ENCODE data around the gene CLSTN3.
A peak's percentile ranks its signal among the peaks of the same experiment; 100 is the strongest.
"Not testable (repeated sequence)": the region's sequence is repeated elsewhere in the genome, so short reads cannot be mapped to it uniquely, and the experiment has no call there.

Gene CLSTN3

GRCh38 chr12:7106082-7106481 lies 24.1 kb upstream of the CLSTN3 start:
- no peak for DNase-seq

DNA sequence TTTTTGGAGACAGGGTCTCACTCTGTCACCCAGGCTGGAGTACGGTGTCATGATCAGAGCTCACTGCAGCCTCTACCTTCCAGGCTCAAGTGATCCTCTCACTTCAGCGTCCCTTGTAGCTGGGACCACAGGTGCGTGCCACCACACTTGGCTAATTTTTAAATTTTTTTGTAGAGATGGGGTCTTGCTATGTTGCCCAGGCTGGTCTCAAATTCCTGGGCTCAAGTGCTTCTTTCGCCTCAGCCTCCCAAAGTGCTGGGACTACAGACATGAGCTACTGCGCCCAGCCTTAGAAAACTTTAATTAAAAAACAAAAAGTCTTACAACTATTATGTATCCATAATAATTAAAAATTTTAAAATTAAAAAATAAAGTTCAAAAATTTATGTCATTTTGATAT lies 23.0 kb upstream of the CLSTN3 start:
- DNase-seq, result not testable (repeated sequence)

- DNase-seq, result no peak
Observed at GRCh38 chr12:7107636-7108002, 22.6 kb upstream of the CLSTN3 start.

- DNase-seq, result no peak
Observed at GRCh38 chr12:7108003-7108795, 22.0 kb upstream of the CLSTN3 start.

DNA sequence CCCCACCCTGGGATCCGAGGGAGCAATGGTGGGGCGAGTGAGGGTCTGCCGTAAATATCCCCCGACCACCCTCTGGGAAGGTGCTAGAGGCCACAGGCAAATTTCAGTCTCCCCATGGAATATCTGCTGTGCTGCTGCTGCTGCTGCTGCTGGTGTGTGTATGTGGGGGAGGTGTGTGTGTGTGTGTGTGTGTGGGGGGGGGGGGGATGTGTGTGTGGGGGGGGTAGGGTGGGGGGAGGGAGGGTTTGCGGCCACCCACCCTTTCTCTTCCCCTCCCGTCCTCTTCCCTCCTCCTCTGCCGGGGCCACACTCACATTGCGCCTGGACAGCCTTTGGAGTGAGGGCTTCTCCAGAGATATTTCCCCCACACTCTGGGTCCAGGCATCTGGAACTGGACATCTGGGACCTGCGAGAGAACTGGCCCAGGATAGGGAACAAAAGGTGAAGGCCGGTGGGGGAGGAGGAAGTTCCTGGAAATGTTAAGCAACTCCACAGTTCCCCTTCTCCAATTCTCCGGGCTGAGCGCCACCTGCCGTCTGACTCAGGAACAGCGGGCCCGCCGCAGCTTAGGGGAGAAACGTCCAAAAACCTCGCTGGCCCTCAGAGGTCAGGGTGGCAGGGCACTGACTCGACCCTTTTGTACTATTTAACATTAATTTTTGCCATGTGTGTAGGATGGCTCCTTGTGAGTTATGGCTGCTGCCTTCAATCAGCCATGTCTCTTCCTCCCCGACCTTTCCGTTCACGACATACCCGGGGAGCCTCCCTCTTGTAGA lies 21.2 kb upstream of the CLSTN3 start, which contains the start of gene C1RL:
Gene C1RL (minus strand): TSS at position 419 of the 776 bp plus-strand sequence. CDS start 34 bp downstream, at position 385.
- DNase-seq, result peak; percentile 50

DNA sequence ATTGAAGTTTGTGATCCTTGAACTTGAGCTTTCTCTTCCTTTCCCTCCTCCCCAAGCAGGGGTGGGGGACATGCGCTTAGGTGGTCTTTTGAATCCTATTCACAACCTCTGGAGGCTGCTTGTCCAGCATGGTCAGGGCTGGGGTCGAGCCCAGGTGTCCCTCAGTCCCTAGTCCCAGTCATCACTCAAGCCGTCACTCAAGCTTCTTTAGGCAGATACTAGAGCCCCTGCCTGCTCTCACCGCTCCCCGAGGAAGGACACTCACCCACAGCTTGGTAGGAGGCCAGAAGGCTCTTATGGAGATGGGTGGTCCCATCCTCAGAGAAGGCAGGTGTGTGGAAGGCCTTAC lies 20.6 kb upstream of the CLSTN3 start:
- DNase-seq, result no peak

GRCh38 chr12:7110661-7111060 lies 19.5 kb upstream of the CLSTN3 start:
- DNase-seq, result no peak

DNA sequence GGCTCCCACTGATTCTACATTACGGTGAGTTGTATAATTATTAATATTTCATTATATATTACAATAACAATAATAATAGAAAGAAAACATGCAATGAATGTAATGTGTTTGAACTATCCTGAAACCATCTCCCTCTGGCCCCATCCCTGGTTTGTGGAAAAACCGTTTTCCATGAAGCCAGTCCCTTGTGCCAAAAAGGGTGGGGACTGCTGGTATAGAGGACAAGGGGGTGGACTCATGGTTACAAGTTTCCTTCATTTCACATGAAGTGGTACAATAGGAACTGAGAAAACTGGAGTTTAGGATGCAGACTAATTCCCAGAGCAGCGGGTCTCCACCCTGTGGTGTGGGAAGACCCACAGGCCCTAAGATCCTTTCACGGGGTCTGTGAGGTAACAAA lies 18.1 kb upstream of the CLSTN3 start:
- DNase-seq, result no peak

GRCh38 chr12:7113389-7113871 lies 16.7 kb upstream of the CLSTN3 start:
- DNase-seq, result peak; percentile 47

- no peak for DNase-seq
Observed at GRCh38 chr12:7114008-7114407, 16.2 kb upstream of the CLSTN3 start.

DNA sequence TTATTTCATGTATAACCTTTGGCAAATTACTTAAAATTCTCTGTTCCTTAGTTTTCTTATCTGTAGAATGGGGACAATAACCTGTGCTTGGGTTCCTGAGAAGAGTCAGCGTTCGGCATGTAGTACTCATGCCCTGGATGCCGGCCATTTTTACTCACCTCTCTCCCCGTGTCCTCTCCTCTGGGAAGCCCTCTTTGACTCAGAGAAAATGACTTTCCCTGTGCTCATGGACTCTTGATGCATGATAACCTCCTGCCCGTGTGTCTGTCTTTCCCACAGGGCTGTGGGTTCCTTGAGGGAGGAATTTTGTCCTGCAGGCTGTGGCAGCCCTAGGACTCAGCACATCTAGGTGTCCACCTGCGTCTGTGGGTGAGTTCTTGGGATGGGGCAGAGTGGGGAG lies 15.3 kb upstream of the CLSTN3 start:
- no peak for DNase-seq

DNA sequence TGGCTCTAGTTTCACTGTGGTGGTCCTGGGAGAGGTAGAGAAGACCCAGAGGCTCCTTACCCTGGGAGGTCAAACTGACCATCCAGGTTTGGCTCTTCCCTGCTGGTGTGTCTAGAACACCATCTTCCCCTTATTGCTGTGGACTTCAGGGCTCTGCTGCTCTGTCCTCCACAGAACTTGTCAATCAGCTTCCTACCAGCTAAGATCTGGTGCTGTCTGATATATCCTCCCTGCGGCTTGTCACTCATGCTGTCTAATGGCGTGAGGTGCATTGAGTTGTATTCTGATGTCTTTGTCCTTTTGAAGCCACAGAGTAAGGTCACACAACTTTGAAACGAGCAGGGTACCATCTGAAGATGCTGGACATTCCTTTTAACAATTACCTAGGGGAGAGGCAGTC lies 14.0 kb upstream of the CLSTN3 start:
- no peak for DNase-seq

- DNase-seq, result no peak
Observed at GRCh38 chr12:7116916-7117315, 13.3 kb upstream of the CLSTN3 start.

DNA sequence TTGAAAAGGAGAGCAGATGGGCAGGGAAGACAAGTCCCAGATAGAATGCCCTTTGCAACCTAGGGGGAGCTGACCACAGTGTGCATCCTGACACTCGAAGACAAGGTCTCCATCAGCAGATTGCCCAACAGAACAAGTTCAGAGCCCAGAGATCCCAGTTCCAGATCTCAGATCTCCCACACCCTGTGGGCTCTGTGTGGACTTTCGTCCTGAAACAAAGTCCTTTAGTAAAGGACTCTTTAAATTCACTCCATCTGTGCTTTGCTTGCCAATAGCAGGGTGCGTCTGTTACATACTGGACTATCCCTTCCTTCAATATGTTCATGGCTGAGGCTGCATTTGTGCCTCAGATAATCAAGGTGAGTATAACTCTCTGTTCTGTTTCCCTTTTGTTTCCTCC lies 12.5 kb upstream of the CLSTN3 start:
- DNase-seq, result no peak

GRCh38 chr12:7118881-7119280 lies 11.3 kb upstream of the CLSTN3 start:
- no peak for DNase-seq

GRCh38 chr12:7120166-7120565 lies 10.0 kb upstream of the CLSTN3 start:
- DNase-seq, result no peak

GRCh38 chr12:7121324-7121723 lies 8.8 kb upstream of the CLSTN3 start:
- DNase-seq, result no peak

GRCh38 chr12:7122811-7123769 lies 7.1 kb upstream of the CLSTN3 start:
- no peak for DNase-seq

DNA sequence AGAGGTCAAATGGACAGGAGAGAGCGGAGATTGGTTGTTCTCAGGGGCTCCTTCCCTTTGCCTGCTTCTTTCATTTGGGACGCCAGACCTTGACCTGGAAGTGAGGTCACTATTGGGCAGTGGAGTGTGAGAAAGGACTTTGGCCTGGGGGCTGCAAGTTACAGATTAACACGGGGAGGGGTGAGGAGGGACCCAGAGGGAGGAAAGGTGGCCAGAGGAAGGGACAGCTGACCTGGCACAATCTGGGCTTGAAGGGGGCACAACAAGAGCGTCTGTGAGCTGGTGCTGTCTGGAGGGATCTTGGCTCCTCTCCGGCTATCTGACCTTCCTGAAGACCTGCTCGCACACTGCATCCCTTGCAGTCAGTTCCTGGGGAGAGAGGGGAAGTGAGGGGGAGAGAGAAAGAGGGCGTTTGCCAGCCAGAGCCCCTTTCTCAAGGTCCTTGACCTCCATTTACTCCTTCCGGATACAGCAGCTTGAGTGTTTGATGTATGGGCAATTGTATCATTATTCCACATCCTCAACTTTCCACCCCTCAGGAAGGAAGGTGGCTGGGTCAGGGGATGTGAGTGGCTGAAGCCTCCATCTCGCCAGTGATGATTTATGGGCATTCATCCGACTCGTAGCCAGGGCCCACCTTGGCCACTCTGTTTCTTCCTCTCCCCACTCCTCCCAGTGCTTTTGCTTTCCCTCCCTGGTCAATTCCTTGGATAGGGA lies 6.2 kb upstream of the CLSTN3 start:
- DNase-seq, result no peak

- no peak for DNase-seq
Observed at GRCh38 chr12:7125632-7126227, 4.4 kb upstream of the CLSTN3 start.

DNA sequence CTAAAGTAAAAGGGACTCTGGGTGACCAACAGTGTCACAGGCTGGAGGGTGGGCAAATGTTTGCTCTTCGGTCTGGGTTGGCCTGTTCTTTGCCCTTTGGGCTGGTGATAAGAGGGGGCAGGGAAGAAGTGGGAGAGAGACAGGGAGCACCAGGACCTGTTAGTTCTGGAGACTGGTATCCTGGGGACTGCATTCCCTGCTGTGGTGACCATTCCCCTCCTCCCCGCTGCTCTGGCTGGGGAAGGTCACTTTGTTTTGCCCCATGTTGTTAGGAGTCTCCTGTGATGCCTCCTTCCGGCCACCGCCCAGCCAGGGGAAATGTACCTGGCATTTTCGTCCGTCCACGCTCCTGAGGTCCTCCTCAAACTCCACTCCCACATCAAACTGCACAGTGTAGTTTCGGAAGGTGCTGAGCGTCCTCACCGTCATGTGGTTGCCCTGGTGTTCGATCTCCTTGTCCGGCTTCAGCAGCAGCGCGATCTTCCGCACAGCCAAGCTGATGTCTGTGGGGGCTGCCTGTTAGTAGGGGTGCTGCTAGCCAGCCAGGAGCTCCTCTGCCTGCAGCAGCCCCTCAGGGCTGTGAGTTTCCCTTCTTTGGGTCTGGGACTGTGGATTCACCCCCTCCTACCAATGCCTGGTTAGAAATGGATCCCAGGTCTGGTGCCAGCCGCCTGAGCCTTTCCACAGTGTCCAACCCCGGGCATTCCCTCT lies 2.1 kb upstream of the CLSTN3 start:
- DNase-seq, result no peak

Measured in NCI-H1694 treated with DMSO at 0.1 percent for 48 hours (cell line).